Activated T-cell treated with anti-CD3 and anti-CD28 coated beads for 1 hour (primary cell): ENCODE measurements around the gene ACTL8.

ENCODE experiments used
- DNase-seq: peaks from one replicate; pipeline ENCODE4 v3.0.0-alpha.2; 2020; ENCODE audit warnings: low read depth

The ACTL8 gene

GRCh38 chr1:17875882-17876280 is 120.7 kb downstream of the ACTL8 start:
- DNase-seq = no peak
